Ascending aorta (tissue), 2 donors: ENCODE data around the gene EDDM3A. TPM values are rescaled to one million over a fixed set of nuclear protein-coding genes. Genes with fewer than 3 reads are reported as not detected.
"Not testable (repeated sequence)": the region's sequence is repeated elsewhere in the genome, so short reads cannot be mapped to it uniquely, and the experiment has no call there.

Experiments used
- DNase-seq, 2 donors: peaks; one replicate each; pipeline ENCODE4 v3.0.0-alpha.2; 2019; ENCODE audit warnings: low spot score in 2 of 2
- H3K27ac ChIP-seq, 2 donors: fragments of 200-600 bp; sonication (generic); one replicate each; pipeline ENCODE4 v1.5.1; 2016 to 2017; ENCODE audit warnings: mild to moderate bottlenecking in 1 of 2
- H3K27me3 ChIP-seq: fragments of 200-600 bp; sonication (generic); one replicate; pipeline ENCODE4 v1.5.1; 2017
- H3K36me3 ChIP-seq, 2 donors: fragments of 200-600 bp; sonication (generic); one replicate each; pipeline ENCODE4 v1.5.1; 2016
- H3K4me1 ChIP-seq, 2 donors: fragments of 200-600 bp; sonication (generic); one replicate each; pipeline ENCODE4 v1.5.1; 2016 to 2017; ENCODE audit warnings: mild to moderate bottlenecking in 1 of 2
- H3K4me3 ChIP-seq, 2 donors: fragments of 200-600 bp; sonication (generic); one replicate each; pipeline ENCODE4 v1.5.1; 2016 to 2017; ENCODE audit warnings: mild to moderate bottlenecking in 1 of 2
- H3K9me3 ChIP-seq, 2 donors: fragments of 200-600 bp; sonication (generic); one replicate each; pipeline ENCODE4 v1.5.1; 2016
- intact Hi-C: fragments of 100-400 bp; cut with DNase I; formaldehyde crosslinking; loops from one replicate; pipeline ENCODE4 v1.15.1; 2023
- total RNA-seq: library from RNA; depleted of rRNA; stranded (reverse); fragments of >200 nt; gene quantifications from one replicate; pipeline ENCODE4 v1.1.0, GENCODE V29; 2016
- TF ChIP-seq, protein P1 (sequence below), 3 experiments: fragments of 200-600 bp in 2 of 3; fragments of 450-650 bp in 1 of 3; sonication (generic) in 2 of 3; IDR thresholded peaks; one replicate each; pipeline ENCODE4 v1.5.1; 2016 to 2019; ENCODE audit warnings: antibody characterized with exemption in 3 of 3, mild to moderate bottlenecking in 1 of 3, moderate library complexity in 1 of 3

The EDDM3A gene
- total RNA-seq, 1 donor from 2014 or later: not detected

DNA sequence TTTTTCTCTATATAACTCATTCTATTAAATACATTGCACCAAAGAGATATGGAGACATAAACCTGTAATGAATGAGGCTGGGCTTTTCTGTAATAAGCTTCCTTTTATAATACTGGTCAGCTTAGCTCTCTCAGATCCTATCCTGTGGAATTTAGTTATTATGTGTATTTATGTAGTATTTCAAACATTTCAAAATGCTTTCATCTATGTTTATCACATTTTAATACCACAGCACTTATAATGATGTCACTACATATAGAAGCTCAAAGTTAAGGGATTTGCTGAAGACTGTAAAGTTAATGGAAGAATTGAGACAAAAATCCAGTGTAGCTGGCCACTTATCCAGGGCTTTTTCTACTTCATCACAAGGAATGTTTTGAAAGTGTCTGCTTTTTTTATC lies 45.8 kb upstream of the EDDM3A start:
- intact Hi-C loops: loop anchor here (5.0 kb wide), 1 partner anchor 157 kb away; no protein-coding TSS in a partner anchor
- H3K9me3 ChIP-seq: no peaks in the 10 kb centered on the region
- peaks cover 0 to 23% of the 10 kb centered on the region in 2 donors for H3K36me3 ChIP-seq
- no peaks in the 10 kb centered on the region for H3K4me1 ChIP-seq
- TF ChIP-seq, protein P1, sequence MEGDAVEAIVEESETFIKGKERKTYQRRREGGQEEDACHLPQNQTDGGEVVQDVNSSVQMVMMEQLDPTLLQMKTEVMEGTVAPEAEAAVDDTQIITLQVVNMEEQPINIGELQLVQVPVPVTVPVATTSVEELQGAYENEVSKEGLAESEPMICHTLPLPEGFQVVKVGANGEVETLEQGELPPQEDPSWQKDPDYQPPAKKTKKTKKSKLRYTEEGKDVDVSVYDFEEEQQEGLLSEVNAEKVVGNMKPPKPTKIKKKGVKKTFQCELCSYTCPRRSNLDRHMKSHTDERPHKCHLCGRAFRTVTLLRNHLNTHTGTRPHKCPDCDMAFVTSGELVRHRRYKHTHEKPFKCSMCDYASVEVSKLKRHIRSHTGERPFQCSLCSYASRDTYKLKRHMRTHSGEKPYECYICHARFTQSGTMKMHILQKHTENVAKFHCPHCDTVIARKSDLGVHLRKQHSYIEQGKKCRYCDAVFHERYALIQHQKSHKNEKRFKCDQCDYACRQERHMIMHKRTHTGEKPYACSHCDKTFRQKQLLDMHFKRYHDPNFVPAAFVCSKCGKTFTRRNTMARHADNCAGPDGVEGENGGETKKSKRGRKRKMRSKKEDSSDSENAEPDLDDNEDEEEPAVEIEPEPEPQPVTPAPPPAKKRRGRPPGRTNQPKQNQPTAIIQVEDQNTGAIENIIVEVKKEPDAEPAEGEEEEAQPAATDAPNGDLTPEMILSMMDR (IDR thresholded peaks at IDR 0.05): no peak
- H3K27ac ChIP-seq: no peak overlapping the region
- DNase-seq: no peak
- H3K4me3 ChIP-seq: no peak overlapping the region
- no peaks in the 10 kb centered on the region for H3K27me3 ChIP-seq

DNA sequence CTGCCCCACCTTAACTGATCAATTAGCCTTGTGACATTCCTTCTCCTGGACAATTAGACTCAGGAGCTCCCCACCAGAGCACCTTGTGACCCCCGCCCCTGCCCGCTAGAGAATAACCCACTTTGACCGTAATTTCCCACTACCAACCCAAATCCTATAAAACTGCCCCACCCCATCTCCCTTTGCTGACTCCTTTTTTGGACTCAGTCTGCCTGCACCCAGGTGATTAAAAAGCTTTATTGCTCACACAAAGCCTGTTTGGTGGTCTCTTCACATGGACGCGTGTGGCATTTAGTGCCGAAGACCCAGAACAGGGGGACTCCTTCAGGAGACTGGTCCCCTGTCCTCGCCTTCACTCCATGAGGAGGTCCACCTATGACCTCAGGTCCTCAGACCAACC lies 44.7 kb upstream of the EDDM3A start:
- H3K9me3 ChIP-seq, H3K4me1 ChIP-seq, H3K4me3 ChIP-seq, intact Hi-C loops, H3K27ac ChIP-seq, DNase-seq, H3K27me3 ChIP-seq: not testable (repeated sequence)
- peaks cover 0 to 15% of the 10 kb centered on the region in 2 donors for H3K36me3 ChIP-seq

DNA sequence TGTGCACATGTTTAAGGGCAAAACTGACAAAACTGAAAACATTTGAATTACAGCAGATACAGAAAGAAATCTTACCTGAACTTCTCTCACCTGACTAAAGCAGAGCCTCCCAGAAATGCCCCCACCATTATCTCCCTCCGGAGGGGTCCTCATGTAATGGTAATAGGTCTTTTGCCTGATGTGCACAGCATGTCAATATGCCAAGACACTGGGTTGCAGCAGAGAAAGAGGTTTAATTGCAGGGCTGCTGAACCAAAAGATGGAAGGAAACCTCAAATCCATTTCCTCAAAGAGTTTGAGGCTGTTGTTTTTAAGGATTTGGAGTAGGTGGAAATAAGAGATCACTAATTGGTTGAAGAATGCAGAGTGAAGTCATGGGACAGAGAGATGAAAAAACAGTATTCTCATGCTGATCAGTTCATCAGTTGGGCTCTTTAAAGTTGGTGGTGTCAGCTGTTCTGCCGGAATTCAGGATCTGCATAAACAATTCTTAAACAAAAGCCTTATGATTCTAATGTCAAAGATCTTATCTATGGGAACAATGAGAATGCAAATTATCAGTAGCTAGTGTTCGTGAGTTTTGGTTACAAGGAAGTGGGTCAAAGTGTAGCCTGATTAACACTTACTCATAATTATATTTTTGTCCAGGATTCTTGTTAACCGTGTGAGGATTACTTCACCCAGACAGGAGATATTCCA lies 38.9 kb upstream of the EDDM3A start:
- Histone ChIP-seq H3K27me3 (no peaks in the 10 kb centered on the region), H3K27ac (peak overlapping the region in 1 of 2 donors; percentile 0), H3K4me1 (peaks cover 0 to 3% of the 10 kb centered on the region in 2 donors), H3K9me3 (no peaks in the 10 kb centered on the region), H3K4me3 (no peak overlapping the region), H3K36me3 (no peaks in the 10 kb centered on the region)
- TF ChIP-seq, protein P1 (IDR thresholded peaks at IDR 0.05): no peak
- no peak for DNase-seq
- intact Hi-C loops: no loop called here

DNA sequence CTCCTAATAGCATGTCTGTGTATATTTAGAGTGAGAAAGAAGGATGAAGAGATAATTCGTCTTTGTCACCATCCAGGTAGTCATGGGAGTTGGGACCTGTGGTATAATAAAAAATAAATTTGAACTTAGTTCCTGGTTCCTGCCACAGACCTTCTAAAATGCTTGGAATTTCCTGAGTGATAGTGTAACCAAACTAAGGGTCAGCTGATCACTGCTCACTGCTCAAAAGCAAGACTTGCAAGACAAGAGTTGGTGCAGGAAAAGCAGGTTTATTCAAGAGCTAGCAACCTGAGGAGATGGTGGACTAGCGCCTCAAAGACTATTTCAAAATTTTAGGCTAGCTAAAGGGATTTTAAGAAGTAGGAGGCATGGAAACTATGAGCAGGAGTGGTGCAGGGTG lies 38.1 kb upstream of the EDDM3A start:
- Histone ChIP-seq H3K4me1 (peaks cover 0 to 3% of the 10 kb centered on the region in 2 donors), H3K27ac (peak overlapping the region in 1 of 2 donors; percentile 0), H3K36me3 (no peaks in the 10 kb centered on the region), H3K9me3 (no peaks in the 10 kb centered on the region), H3K4me3 (no peak overlapping the region), H3K27me3 (no peaks in the 10 kb centered on the region)
- intact Hi-C loops: no loop called here
- TF ChIP-seq, protein P1 (IDR thresholded peaks at IDR 0.05): no peak
- DNase-seq: no peak

DNA sequence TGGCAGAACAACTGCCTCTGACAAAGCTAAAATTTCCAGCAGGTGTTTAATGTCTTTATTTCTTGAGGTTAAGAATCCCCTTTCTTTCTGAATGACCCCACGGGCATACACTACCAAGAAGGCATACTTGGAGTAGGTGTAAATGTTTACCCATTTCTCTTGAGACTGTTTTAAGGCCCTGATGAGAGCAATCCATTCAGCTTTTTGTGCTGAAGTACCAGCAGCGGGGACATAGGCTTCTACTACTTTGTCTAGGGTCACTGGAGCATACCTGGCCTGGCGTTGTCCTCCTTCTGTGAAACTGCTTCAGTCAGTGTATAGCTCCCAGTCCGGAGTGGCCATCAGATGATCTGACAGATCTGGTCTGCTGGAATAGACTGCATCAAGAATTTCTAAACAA lies 34.4 kb upstream of the EDDM3A start:
- peaks cover 0 to 3% of the 10 kb centered on the region in 2 donors for H3K4me1 ChIP-seq
- no peaks in the 10 kb centered on the region for H3K36me3 ChIP-seq
- H3K27me3 ChIP-seq: no peaks in the 10 kb centered on the region
- H3K4me3 ChIP-seq: no peak overlapping the region
- intact Hi-C loops: no loop called here
- no peak for DNase-seq
- H3K9me3 ChIP-seq: no peaks in the 10 kb centered on the region
- TF ChIP-seq, protein P1 (IDR thresholded peaks at IDR 0.05): no peak
- no peak overlapping the region for H3K27ac ChIP-seq

DNA sequence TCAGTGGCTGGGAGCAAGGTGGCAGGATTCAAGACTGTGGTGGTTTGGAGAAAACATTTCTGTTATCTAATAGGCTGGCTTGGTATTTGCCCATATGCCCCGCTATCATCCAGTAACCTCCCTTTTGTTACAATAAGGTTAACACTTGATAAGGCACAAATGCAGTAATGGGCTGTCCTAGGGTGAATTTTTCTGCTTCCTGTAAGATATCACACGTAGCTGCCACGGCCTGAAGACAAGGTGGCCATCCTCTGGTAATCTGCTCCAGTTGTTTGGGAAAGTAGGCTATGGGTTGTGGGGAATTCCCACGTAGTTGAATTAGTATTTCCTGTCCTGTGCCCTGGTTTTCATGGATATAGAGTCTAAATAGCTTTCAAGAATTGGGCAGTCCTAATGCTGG lies 34.0 kb upstream of the EDDM3A start:
- H3K27ac ChIP-seq: no peak overlapping the region
- no peaks in the 10 kb centered on the region for H3K9me3 ChIP-seq
- intact Hi-C loops: no loop called here
- TF ChIP-seq, protein P1 (IDR thresholded peaks at IDR 0.05): no peak
- H3K27me3 ChIP-seq: no peaks in the 10 kb centered on the region
- DNase-seq: no peak
- no peak overlapping the region for H3K4me3 ChIP-seq
- peaks cover 0 to 3% of the 10 kb centered on the region in 2 donors for H3K4me1 ChIP-seq
- H3K36me3 ChIP-seq: no peaks in the 10 kb centered on the region
